ENCODE results near the gene NFIA. TPM values are rescaled to one million over a fixed set of nuclear protein-coding genes. Genes with fewer than 3 reads are reported as not detected.

The NFIA gene
- polyA plus RNA-seq, 1 donor (not counting 4 experiments of a cell fraction or from before 2014, with no cell fraction given) = 14.7 TPM

DNA sequence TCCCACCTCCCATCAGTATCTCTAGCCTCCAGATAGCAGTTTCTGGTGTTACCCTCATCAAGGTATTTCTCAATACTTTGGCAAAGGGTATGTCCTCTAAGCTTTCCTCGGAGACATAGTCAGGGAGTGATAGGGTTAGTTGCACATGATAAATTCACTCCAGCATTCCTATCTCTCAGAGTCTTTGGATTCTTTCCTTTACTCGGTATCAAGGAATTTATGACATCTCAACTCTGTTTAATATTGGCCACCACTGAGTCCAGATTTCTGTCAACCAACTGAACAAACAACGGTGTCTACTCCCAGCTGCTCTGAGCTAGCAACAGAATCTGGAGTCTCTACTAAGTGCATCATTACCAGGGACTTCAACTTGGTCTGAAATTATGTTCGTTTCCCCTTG lies 409.1 kb downstream of the NFIA start:
- Histone ChIP-seq H3K36me3 (ENCODE audit: control insufficient read depth in 2 of 2, extremely low read depth in 1 of 2, insufficient read depth in 2 of 2, low read length in 2 of 2) (no peaks in the 10 kb centered on the region), H3K9me1 (ENCODE audit: control insufficient read depth, extremely low read depth, insufficient read depth, low read length) (no peaks in the 10 kb centered on the region), H3K27ac (ENCODE audit: control insufficient read depth, insufficient read depth, low read length) (no peak overlapping the region), H4K20me1 (ENCODE audit: control insufficient read depth, extremely low read depth, insufficient read depth, low read length) (no peaks in the 10 kb centered on the region), H3K27me3 (ENCODE audit: control insufficient read depth, extremely low read depth, insufficient read depth, low read length) (no peaks in the 10 kb centered on the region), H3K4me2 (ENCODE audit: control insufficient read depth, extremely low read depth, insufficient read depth, low read depth, low read length) (no peak overlapping the region), H3K79me2 (ENCODE audit: control insufficient read depth, insufficient read depth, low read length) (no peaks in the 10 kb centered on the region), H2AFZ (ENCODE audit: control insufficient read depth, low read length) (no peak overlapping the region), H3K4me3 (ENCODE audit: control insufficient read depth in 2 of 3, extremely low read depth in 1 of 3, insufficient read depth in 2 of 3, low read depth in 1 of 3, low read length in 3 of 3) (no peak overlapping the region), H3K4me1 (ENCODE audit: control insufficient read depth, extremely low read depth, insufficient read depth, low read length) (peaks cover 11% of the 10 kb centered on the region), H3K9me3 (ENCODE audit: control insufficient read depth, low read depth, low read length) (no peaks in the 10 kb centered on the region), H3K9ac (ENCODE audit: control insufficient read depth, extremely low read depth, insufficient read depth, low read length) (no peak overlapping the region)
- DNase-seq (ENCODE audit: low read depth, low spot score) (no peak), FAIRE-seq (no peak)
- dilution Hi-C loops (cut with MboI; ENCODE audit: extremely low pct_ligation_motif_present, low sequenced_read_pairs) = no loop called here
- no peak for TF ChIP-seq EZH2 (IDR thresholded peaks at IDR 0.05; ENCODE audit: low read length)
- TF ChIP-seq, protein P1, sequence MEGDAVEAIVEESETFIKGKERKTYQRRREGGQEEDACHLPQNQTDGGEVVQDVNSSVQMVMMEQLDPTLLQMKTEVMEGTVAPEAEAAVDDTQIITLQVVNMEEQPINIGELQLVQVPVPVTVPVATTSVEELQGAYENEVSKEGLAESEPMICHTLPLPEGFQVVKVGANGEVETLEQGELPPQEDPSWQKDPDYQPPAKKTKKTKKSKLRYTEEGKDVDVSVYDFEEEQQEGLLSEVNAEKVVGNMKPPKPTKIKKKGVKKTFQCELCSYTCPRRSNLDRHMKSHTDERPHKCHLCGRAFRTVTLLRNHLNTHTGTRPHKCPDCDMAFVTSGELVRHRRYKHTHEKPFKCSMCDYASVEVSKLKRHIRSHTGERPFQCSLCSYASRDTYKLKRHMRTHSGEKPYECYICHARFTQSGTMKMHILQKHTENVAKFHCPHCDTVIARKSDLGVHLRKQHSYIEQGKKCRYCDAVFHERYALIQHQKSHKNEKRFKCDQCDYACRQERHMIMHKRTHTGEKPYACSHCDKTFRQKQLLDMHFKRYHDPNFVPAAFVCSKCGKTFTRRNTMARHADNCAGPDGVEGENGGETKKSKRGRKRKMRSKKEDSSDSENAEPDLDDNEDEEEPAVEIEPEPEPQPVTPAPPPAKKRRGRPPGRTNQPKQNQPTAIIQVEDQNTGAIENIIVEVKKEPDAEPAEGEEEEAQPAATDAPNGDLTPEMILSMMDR (optimal IDR thresholded peaks at IDR 0.05 in 1 of 3, IDR thresholded peaks at IDR 0.05 in 1 of 3, conservative IDR thresholded peaks at IDR 0.05 in 1 of 3; ENCODE audit: extremely low read depth in 1 of 3, insufficient read depth in 2 of 3, low read length in 3 of 3) = no peak

DNA sequence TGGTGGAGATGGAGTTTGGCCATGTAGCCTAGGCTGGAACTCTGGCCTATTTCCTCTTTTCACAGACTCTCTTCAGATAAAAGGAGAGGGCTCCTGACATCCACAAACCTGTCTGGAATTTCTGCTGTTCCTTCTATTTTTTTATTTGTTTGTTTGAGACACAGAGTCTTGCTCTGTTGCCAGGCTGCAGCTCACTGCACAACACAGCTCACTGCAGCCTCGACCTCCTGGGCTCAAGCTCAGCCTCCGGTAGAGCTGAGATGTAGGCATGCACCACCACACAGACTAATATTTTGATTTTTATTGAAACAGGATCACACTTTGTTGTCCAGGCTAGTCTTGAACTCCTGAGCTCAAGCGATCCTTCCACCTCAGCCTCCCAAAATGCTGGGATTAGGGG lies 411.6 kb downstream of the NFIA start:
- no peak for FAIRE-seq
- no peak for DNase-seq (ENCODE audit: low read depth, low spot score)
- no peaks in the 10 kb centered on the region for H4K20me1 ChIP-seq (ENCODE audit: control insufficient read depth, extremely low read depth, insufficient read depth, low read length)

More for the DNA sequence above, 411.6 kb downstream of the NFIA start:
- H3K27ac ChIP-seq (ENCODE audit: control insufficient read depth, insufficient read depth, low read length) = no peak overlapping the region
- H3K79me2 ChIP-seq (ENCODE audit: control insufficient read depth, insufficient read depth, low read length) = no peaks in the 10 kb centered on the region
- no peaks in the 10 kb centered on the region for H3K36me3 ChIP-seq (ENCODE audit: control insufficient read depth in 2 of 2, extremely low read depth in 1 of 2, insufficient read depth in 2 of 2, low read length in 2 of 2)
- TF ChIP-seq, protein P1 (optimal IDR thresholded peaks at IDR 0.05 in 1 of 3, IDR thresholded peaks at IDR 0.05 in 1 of 3, conservative IDR thresholded peaks at IDR 0.05 in 1 of 3; ENCODE audit: extremely low read depth in 1 of 3, insufficient read depth in 2 of 3, low read length in 3 of 3) = no peak
- TF ChIP-seq EZH2 (IDR thresholded peaks at IDR 0.05; ENCODE audit: low read length) = no peak
- H3K4me2 ChIP-seq (ENCODE audit: control insufficient read depth, extremely low read depth, insufficient read depth, low read depth, low read length) = no peak overlapping the region
- H3K9ac ChIP-seq (ENCODE audit: control insufficient read depth, extremely low read depth, insufficient read depth, low read length) = no peak overlapping the region
- no peaks in the 10 kb centered on the region for H3K9me1 ChIP-seq (ENCODE audit: control insufficient read depth, extremely low read depth, insufficient read depth, low read length)
- H3K9me3 ChIP-seq (ENCODE audit: control insufficient read depth, low read depth, low read length) = no peaks in the 10 kb centered on the region
- no peak overlapping the region for H2AFZ ChIP-seq (ENCODE audit: control insufficient read depth, low read length)
- no peaks in the 10 kb centered on the region for H3K27me3 ChIP-seq (ENCODE audit: control insufficient read depth, extremely low read depth, insufficient read depth, low read length)
- peaks cover 20% of the 10 kb centered on the region for H3K4me1 ChIP-seq (ENCODE audit: control insufficient read depth, extremely low read depth, insufficient read depth, low read length)
- H3K4me3 ChIP-seq (ENCODE audit: control insufficient read depth in 2 of 3, extremely low read depth in 1 of 3, insufficient read depth in 2 of 3, low read depth in 1 of 3, low read length in 3 of 3) = no peak overlapping the region
- dilution Hi-C loops (cut with MboI; ENCODE audit: extremely low pct_ligation_motif_present, low sequenced_read_pairs) = no loop called here
